DMS 273 (cell line): ENCODE results near the gene TMED10.

Source experiments
- DNase-seq: peaks from one replicate; lab custom pipeline; 2025; ENCODE audit not compliant: unreplicated experiment; lab: John Stamatoyannopoulos, UW

The TMED10 gene

GRCh38 chr14:75176142-75176820 is at the start of gene TMED10:
TSS of gene TMED10 (minus strand) at chr14:75176612. CDS start at chr14:75176579, 33 bp downstream.
- peak; percentile 96 for DNase-seq

- DNase-seq, result no peak
Measured at GRCh38 chr14:75224561-75224960, 48.1 kb upstream of the TMED10 start.

GRCh38 chr14:75223664-75224154 is 47.3 kb upstream of the TMED10 start:
- peak; percentile 23 for DNase-seq

GRCh38 chr14:75222208-75222701 is 45.8 kb upstream of the TMED10 start:
- no peak for DNase-seq

GRCh38 chr14:75221797-75222196 is 45.4 kb upstream of the TMED10 start:
- DNase-seq, result no peak

GRCh38 chr14:75220156-75220555 is 43.7 kb upstream of the TMED10 start:
- DNase-seq, result no peak

- no peak for DNase-seq
Measured at GRCh38 chr14:75217508-75218206, 41.2 kb upstream of the TMED10 start.

GRCh38 chr14:75216427-75217006 is 40.1 kb upstream of the TMED10 start:
- DNase-seq, result no peak

GRCh38 chr14:75215520-75215919 is 39.1 kb upstream of the TMED10 start:
- DNase-seq, result no peak

GRCh38 chr14:75214558-75214957 is 38.1 kb upstream of the TMED10 start:
- no peak for DNase-seq

GRCh38 chr14:75213172-75213571 is 36.8 kb upstream of the TMED10 start:
- no peak for DNase-seq

GRCh38 chr14:75208843-75209242 is 32.4 kb upstream of the TMED10 start:
- no peak for DNase-seq

- no peak for DNase-seq
Measured at GRCh38 chr14:75206190-75206589, 29.8 kb upstream of the TMED10 start.

- DNase-seq, result no peak
Measured at GRCh38 chr14:75205591-75205990, 29.2 kb upstream of the TMED10 start.

GRCh38 chr14:75204116-75204515 is 27.7 kb upstream of the TMED10 start:
- no peak for DNase-seq

GRCh38 chr14:75202657-75203056 is 26.2 kb upstream of the TMED10 start:
- no peak for DNase-seq

GRCh38 chr14:75201087-75201486 is 24.7 kb upstream of the TMED10 start:
- no peak for DNase-seq

GRCh38 chr14:75200451-75200850 is 24.0 kb upstream of the TMED10 start:
- DNase-seq, result no peak

- DNase-seq, result peak; percentile 91
Measured at GRCh38 chr14:75198291-75198933, 22.0 kb upstream of the TMED10 start.

- no peak for DNase-seq
Measured at GRCh38 chr14:75197338-75197737, 20.9 kb upstream of the TMED10 start.

GRCh38 chr14:75196468-75196867 is 20.1 kb upstream of the TMED10 start:
- DNase-seq, result no peak
